B cell (primary cell): ENCODE data around the gene RPL36. TPM values are rescaled to one million over a fixed set of nuclear protein-coding genes. Genes with fewer than 3 reads are reported as not detected.
A peak's percentile ranks its signal among the peaks of the same experiment; 100 is the strongest.

ENCODE experiments used
- ATAC-seq: fragments of 200-7000 bp; cut with Tn5 transposase; one replicate; pipeline ENCODE4 v1.10.0; 2021; ENCODE audit warnings: low read depth, mild to moderate bottlenecking, moderate number of reproducible peaks, moderate library complexity
- CTCF ChIA-PET: fragments of 350-600 bp; sonication (Branson Sonifier 250); formaldehyde crosslinking; loops from one replicate; lab custom pipeline; 2021; ENCODE audit warnings: antibody characterized with exemption, inconsistent platforms; lab: Charles Lee
- POLR2A ChIA-PET: fragments of 350-600 bp; sonication (Branson Sonifier 250); formaldehyde crosslinking; loops from one replicate; lab custom pipeline; 2021; ENCODE audit warnings: antibody characterized with exemption; lab: Charles Lee
- DNase-seq: peaks from one replicate; pipeline ENCODE4 v3.0.0; 2013
- H2AFZ ChIP-seq: 2 replicates; pipeline ENCODE4 v1.6.1; 2012; ENCODE audit warnings: mild to moderate bottlenecking, low read depth, low read length; ENCODE audit not compliant: insufficient read depth, poor library complexity, severe bottlenecking
- H3K27ac ChIP-seq, 2 donors: 1 replicate in 1 of 2; 2 replicates in 1 of 2; pipeline ENCODE4 v1.5.1; 2012 to 2013; ENCODE audit warnings: low read length in 2 of 2, mild to moderate bottlenecking in 2 of 2, moderate library complexity in 1 of 2
- H3K27me3 ChIP-seq, 4 experiments: fragments of 200-600 bp in 1 of 4; sonication (generic) in 1 of 4; replicated peaks in 1 of 4; 1 replicate in 2 of 4; 2 replicates in 2 of 4; pipeline versions ENCODE4 v1.6.1 to v1.7.0; 2013 to 2016; ENCODE audit warnings: low read length in 3 of 4, mild to moderate bottlenecking in 2 of 4, mixed read lengths in 1 of 4, moderate library complexity in 1 of 4; ENCODE audit not compliant: insufficient read depth in 4 of 4, control insufficient read depth in 3 of 4; ENCODE audit errors: control extremely low read depth in 1 of 4
- H3K36me3 ChIP-seq, 2 experiments: replicated peaks in 1 of 2; 1 replicate in 1 of 2; 2 replicates in 1 of 2; pipeline versions ENCODE4 v1.6.1 to v1.7.1; 2013; ENCODE audit warnings: low read length in 1 of 2; ENCODE audit not compliant: insufficient read depth in 2 of 2, control insufficient read depth in 1 of 2; ENCODE audit errors: control extremely low read depth in 1 of 2, extremely low read depth in 1 of 2
- H3K4me1 ChIP-seq, 2 donors: fragments of 200-600 bp in 1 of 2; sonication (generic) in 1 of 2; 1 replicate in 1 of 2; 2 replicates in 1 of 2; pipeline versions ENCODE4 v1.5.1 to v1.6.1; 2013 to 2017; ENCODE audit warnings: low read length in 2 of 2; ENCODE audit not compliant: control insufficient read depth in 2 of 2, insufficient read depth in 2 of 2
- H3K4me2 ChIP-seq: replicated peaks from 2 replicates; pipeline ENCODE3; 2012; ENCODE audit warnings: mild to moderate bottlenecking, low read depth, low read length; ENCODE audit not compliant: poor library complexity, severe bottlenecking
- H3K4me3 ChIP-seq, 5 experiments: fragments of 200-600 bp in 1 of 5; sonication (generic) in 1 of 5; 1 replicate in 3 of 5; 2 replicates in 2 of 5; pipeline versions ENCODE4 v1.5.1 to v1.7.0; 2011 to 2016; ENCODE audit warnings: low read length in 4 of 5, mild to moderate bottlenecking in 4 of 5, low read depth in 2 of 5, control low read depth in 1 of 5, moderate library complexity in 1 of 5; ENCODE audit not compliant: insufficient read depth in 1 of 5; ENCODE audit errors: control extremely low read depth in 1 of 5, extremely low read depth in 1 of 5
- H3K79me2 ChIP-seq: fragments of 200-600 bp; sonication (generic); one replicate; pipeline ENCODE4 v1.6.0; 2016; ENCODE audit warnings: low read length; ENCODE audit not compliant: control insufficient read depth, insufficient read depth
- H3K9ac ChIP-seq: fragments of 200-600 bp; sonication (generic); 2 replicates; pipeline ENCODE4 v1.6.1; 2017; ENCODE audit warnings: mild to moderate bottlenecking, low read length, moderate library complexity
- H3K9me3 ChIP-seq, 3 donors: one replicate each; pipeline versions ENCODE4 v1.6.1 to v1.7.1; 2013; ENCODE audit warnings: low read length in 2 of 3; ENCODE audit not compliant: control insufficient read depth in 2 of 3, insufficient read depth in 1 of 3; ENCODE audit errors: control extremely low read depth in 1 of 3
- H4K20me1 ChIP-seq: 2 replicates; pipeline ENCODE4 v1.6.0; 2012; ENCODE audit warnings: mild to moderate bottlenecking, low read length; ENCODE audit not compliant: insufficient read depth, control insufficient read depth, poor library complexity, severe bottlenecking
- H3K27ac Mint-ChIP-seq: one replicate; pipeline ENCODE4 v1.8.0; 2021; ENCODE audit warnings: mixed read lengths
- H3K27me3 Mint-ChIP-seq: one replicate; pipeline ENCODE4 v1.8.0; 2021; ENCODE audit warnings: mixed read lengths
- H3K4me1 Mint-ChIP-seq: one replicate; pipeline ENCODE4 v1.8.0; 2021; ENCODE audit warnings: mixed read lengths
- H3K4me3 Mint-ChIP-seq: one replicate; pipeline ENCODE4 v1.8.0; 2021; ENCODE audit warnings: mixed read lengths
- H3K9me3 Mint-ChIP-seq: one replicate; pipeline ENCODE4 v1.8.0; 2022; ENCODE audit warnings: mixed read lengths; ENCODE audit not compliant: insufficient read depth
- CTCF ChIP-seq: fragments of 200-600 bp; IDR thresholded peaks from one replicate; pipeline ENCODE4 v1.8.0; 2022; ENCODE audit warnings: antibody characterized with exemption, mild to moderate bottlenecking
- EZH2 ChIP-seq: IDR thresholded peaks from 2 replicates; pipeline ENCODE4 v1.6.1; 2012; ENCODE audit warnings: borderline replicate concordance, low read depth, mild to moderate bottlenecking, moderate library complexity, low read length; ENCODE audit not compliant: insufficient read depth, poor library complexity, severe bottlenecking
- WGBS: methylation state at CpG from one replicate; pipeline ENCODE4 v1.1.5; 2013; ENCODE audit warnings: missing lambda C conversion rate; ENCODE audit not compliant: insufficient coverage; 5-methylcytosine and 5-hydroxymethylcytosine counted together
- intact Hi-C: fragments of 100-400 bp; cut with micrococcal nuclease; formaldehyde crosslinking; loops from one replicate; pipeline ENCODE4 v1.10.0; 2022
- polyA plus RNA-seq: library from polyadenylated mRNA; depleted of rRNA; stranded (reverse); fragments of >200 nt; gene quantifications from 2 replicates; pipeline ENCODE4 v1.2.3, GENCODE V29; 2012
- total RNA-seq, 2 donors: library from RNA; stranded (reverse); fragments of 120-200 nt in 1 of 2; gene quantifications; 1 replicate in 1 of 2; 2 replicates in 1 of 2; pipeline versions ENCODE4 v1.2.3 to v1.2.4, GENCODE V29; 2013 to 2022

The RPL36 gene
- total and polyA plus RNA-seq, 2 donors (not counting 1 experiment from before 2014, with no cell fraction given) = 899 to 983 TPM

DNA sequence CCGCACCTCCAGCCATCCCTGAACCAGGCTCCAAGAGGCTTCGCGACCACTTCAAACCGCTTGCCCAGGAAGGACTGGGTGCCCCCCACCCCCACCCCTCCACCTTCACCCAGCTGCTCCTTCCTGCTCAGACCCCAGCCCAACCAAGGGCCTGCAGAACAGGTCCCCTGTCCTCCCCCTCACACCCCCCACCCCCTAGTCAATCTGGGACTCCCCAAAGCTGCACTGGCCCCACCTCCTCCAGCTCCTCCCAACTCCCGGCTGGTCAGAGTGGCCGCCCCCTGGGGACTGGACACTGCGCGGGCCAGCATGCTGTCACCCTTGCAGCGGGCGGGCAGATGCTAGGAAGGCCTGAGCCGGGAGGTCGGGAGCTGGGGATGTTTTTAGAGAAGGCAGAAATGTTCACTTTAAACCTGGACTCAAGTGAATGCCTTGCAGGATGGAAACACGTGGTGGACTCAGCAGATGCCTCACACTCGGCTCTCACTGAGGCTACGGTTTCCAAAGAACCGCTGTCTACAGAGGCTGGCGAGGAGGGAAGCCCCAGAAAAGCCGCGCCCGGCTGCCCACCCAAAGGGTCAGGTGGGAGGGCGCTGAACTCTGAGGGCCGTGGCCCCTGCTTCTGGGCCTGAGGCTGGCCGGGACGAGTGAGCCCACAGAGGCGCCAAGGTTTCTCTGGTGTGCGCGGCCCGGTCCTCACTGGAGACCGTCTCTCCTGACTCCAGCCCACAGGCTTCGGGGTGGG lies 8.0 kb downstream of the RPL36 start:
- Histone ChIP-seq H3K27ac (no peak overlapping the region), H2AFZ (no peak overlapping the region), H3K9ac (no peak overlapping the region), H4K20me1 (peaks cover 70% of the 10 kb centered on the region), H3K4me3 (no peak overlapping the region), H3K79me2 (peaks cover 21% of the 10 kb centered on the region), H3K27me3 (no peaks in the 10 kb centered on the region), H3K9me3 (peaks cover 0 to 2% (median 0%) of the 10 kb centered on the region in 3 donors), H3K36me3 (peaks cover 0 to 55% of the 10 kb centered on the region in 2 experiments), H3K4me2 (no peak overlapping the region), H3K4me1 (no peaks in the 10 kb centered on the region)
- 90% methylated on average over 26 of the region's 30 CpGs for WGBS
- TF ChIP-seq EZH2 = no peak
- TF ChIP-seq CTCF = no peak
- intact Hi-C loops = no loop called here
- H3K4me3 Mint-ChIP-seq = no peak overlapping the region
- H3K27ac Mint-ChIP-seq = no peak overlapping the region
- ChIA-PET POLR2A (no interaction called here), CTCF (no interaction called here)
- H3K4me1 Mint-ChIP-seq = peaks cover 7% of the 10 kb centered on the region
- no peaks in the 10 kb centered on the region for H3K27me3 Mint-ChIP-seq
- ATAC-seq (no peak), DNase-seq (no peak)
- H3K9me3 Mint-ChIP-seq = no peaks in the 10 kb centered on the region

- H3K4me3 ChIP-seq = no peak overlapping the region
- H3K4me1 Mint-ChIP-seq = peaks cover 4% of the 10 kb centered on the region
- H3K4me2 ChIP-seq = no peak overlapping the region
- no peak overlapping the region for H3K9ac ChIP-seq
- peak overlapping the region; percentile 15 for H3K27ac Mint-ChIP-seq
- H3K27ac ChIP-seq = no peak overlapping the region
- ChIA-PET CTCF (interaction anchor here (1.4 kb wide), 1 partner anchor 12 kb away, joined by 4 read pairs; no protein-coding TSS in a partner anchor), POLR2A (no interaction called here)
- DNase-seq (no peak), ATAC-seq (peak; percentile 42)
- no peaks in the 10 kb centered on the region for H3K27me3 Mint-ChIP-seq
- peaks cover 62% of the 10 kb centered on the region for H4K20me1 ChIP-seq
- peaks cover 0 to 2% (median 0%) of the 10 kb centered on the region in 3 donors for H3K9me3 ChIP-seq
- no peak overlapping the region for H3K4me3 Mint-ChIP-seq
- TF ChIP-seq EZH2 (no peak), CTCF (no peak)
- no peak overlapping the region for H2AFZ ChIP-seq
- peaks cover 0 to 55% of the 10 kb centered on the region in 2 experiments for H3K36me3 ChIP-seq
- H3K27me3 ChIP-seq = no peaks in the 10 kb centered on the region
- intact Hi-C loops = no loop called here
- 90% methylated on average over 37 of the region's 38 CpGs for WGBS
- no peaks in the 10 kb centered on the region for H3K9me3 Mint-ChIP-seq
- H3K4me1 ChIP-seq = no peaks in the 10 kb centered on the region
- H3K79me2 ChIP-seq = peaks cover 22% of the 10 kb centered on the region
Observed at GRCh38 chr19:5698635-5699422, 8.7 kb downstream of the RPL36 start.
